ENCODE measurements around the gene DPEP2NB.

GRCh38 chr16:67982011-67982696, 33.6 kb downstream of the DPEP2NB start:
- TF ChIP-seq, protein P1, sequence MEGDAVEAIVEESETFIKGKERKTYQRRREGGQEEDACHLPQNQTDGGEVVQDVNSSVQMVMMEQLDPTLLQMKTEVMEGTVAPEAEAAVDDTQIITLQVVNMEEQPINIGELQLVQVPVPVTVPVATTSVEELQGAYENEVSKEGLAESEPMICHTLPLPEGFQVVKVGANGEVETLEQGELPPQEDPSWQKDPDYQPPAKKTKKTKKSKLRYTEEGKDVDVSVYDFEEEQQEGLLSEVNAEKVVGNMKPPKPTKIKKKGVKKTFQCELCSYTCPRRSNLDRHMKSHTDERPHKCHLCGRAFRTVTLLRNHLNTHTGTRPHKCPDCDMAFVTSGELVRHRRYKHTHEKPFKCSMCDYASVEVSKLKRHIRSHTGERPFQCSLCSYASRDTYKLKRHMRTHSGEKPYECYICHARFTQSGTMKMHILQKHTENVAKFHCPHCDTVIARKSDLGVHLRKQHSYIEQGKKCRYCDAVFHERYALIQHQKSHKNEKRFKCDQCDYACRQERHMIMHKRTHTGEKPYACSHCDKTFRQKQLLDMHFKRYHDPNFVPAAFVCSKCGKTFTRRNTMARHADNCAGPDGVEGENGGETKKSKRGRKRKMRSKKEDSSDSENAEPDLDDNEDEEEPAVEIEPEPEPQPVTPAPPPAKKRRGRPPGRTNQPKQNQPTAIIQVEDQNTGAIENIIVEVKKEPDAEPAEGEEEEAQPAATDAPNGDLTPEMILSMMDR (IDR thresholded peaks at IDR 0.05): no peak
- TF ChIP-seq ZFX (IDR thresholded peaks at IDR 0.05; ENCODE audit: borderline replicate concordance): no peak

All from 22Rv1 (cell line).